Measurements from ENCODE around the gene ELL3.

DNA sequence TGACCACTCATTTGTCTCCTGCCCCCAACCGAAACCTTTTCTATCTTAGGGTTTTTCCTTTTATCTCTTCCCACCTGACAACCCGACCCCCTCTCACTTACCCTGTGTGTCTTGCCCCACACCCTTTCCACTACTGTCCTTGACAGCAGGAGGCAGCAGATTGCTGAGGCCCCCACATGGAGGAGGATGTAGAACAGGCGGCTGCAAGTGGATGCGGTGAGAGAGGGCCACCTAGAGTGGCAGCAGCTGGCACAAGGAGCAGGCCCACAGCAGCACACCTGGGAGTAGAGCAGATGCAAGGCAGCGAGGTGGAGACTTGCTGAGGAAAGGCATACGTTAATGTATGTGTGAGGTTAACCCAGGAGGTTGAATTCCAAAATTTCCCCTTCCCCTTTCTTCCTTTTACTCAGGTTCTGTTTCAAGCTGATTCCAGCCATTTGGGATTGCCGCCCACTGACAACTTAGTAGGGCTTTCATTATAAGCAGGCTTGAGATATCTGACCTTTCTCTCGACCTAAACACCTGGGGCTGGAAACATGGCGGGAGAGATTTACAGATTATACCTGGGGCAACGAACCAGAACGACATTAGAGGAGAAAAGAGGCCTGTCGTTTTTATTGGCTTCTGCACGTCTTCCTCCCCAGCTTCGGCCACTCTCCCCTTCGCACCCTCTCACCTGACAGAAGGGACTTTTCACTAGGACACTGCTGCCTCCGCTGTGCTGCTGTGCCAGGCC is 22.6 kb upstream of the ELL3 start:
- TF ChIP-seq CTCF (IDR thresholded peaks at IDR 0.05 in 2 of 3, conservative IDR thresholded peaks at IDR 0.05 in 1 of 3; ENCODE audit: control insufficient read depth in 2 of 3, extremely low read depth in 1 of 3, insufficient read depth in 1 of 3, low read depth in 3 of 3, low read length in 3 of 3) (peak in 2 of 3 experiments; percentile 21 to 46; a peak in 3 of 6 replicates), IRF3 (IDR thresholded peaks at IDR 0.05) (no peak), POLR2AphosphoS5 (IDR thresholded peaks at IDR 0.05; ENCODE audit: low read length) (no peak; the same call in 1 of the 2 replicates), ATF3 (IDR thresholded peaks at IDR 0.05; ENCODE audit: borderline replicate concordance, extremely low read depth, low read depth, low read length) (no peak), NBN (IDR thresholded peaks at IDR 0.05) (no peak), WRNIP1 (IDR thresholded peaks at IDR 0.05; ENCODE audit: borderline replicate concordance, low read depth, low read length) (no peak), CHD2 (IDR thresholded peaks at IDR 0.05; ENCODE audit: borderline replicate concordance, low read depth, low read length) (no peak), YY1 (IDR thresholded peaks at IDR 0.05; ENCODE audit: low read depth, low read length) (0 out of 2 replicates have a peak, but pooled peaks have one; percentile 1), EZH2 (IDR thresholded peaks at IDR 0.05; ENCODE audit: borderline replicate concordance, control insufficient read depth, low read depth, low read length) (no peak), ETV6 (conservative IDR thresholded peaks at IDR 0.05 in 1 of 2, IDR thresholded peaks at IDR 0.05 in 1 of 2; ENCODE audit: borderline replicate concordance in 1 of 2, low read depth in 1 of 2) (no peak), EP300 (IDR thresholded peaks at IDR 0.05; ENCODE audit: borderline replicate concordance in 1 of 2, control insufficient read depth in 1 of 2, low read depth in 2 of 2, low read length in 2 of 2) (no peak), NFIC (IDR thresholded peaks at IDR 0.05; ENCODE audit: low read depth, low read length) (no peak; the same call in 1 of the 2 replicates), TCF12 (IDR thresholded peaks at IDR 0.05; ENCODE audit: low read depth, low read length) (peak; percentile 51; the same call in 1 of the 2 replicates), BACH1 (IDR thresholded peaks at IDR 0.05; ENCODE audit: borderline replicate concordance) (no peak)

Data from GM12878 (cell line).